ENCODE data around the gene EXOSC10.
"Not testable (repeated sequence)": the region's sequence is repeated elsewhere in the genome, so short reads cannot be mapped to it uniquely, and the experiment has no call there.

The EXOSC10 gene

GRCh38 chr1:11059968-11060830 is 39.5 kb downstream of the EXOSC10 start, which contains the start of gene SRM:
Gene SRM (minus strand): TSS chr1:11060018. CDS start chr1:11059943, 75 bp downstream.
- DNase-seq = peak; percentile 81

- peak; percentile 50 for DNase-seq
Measured at GRCh38 chr1:11059155-11059967, 40.3 kb downstream of the EXOSC10 start.

DNA sequence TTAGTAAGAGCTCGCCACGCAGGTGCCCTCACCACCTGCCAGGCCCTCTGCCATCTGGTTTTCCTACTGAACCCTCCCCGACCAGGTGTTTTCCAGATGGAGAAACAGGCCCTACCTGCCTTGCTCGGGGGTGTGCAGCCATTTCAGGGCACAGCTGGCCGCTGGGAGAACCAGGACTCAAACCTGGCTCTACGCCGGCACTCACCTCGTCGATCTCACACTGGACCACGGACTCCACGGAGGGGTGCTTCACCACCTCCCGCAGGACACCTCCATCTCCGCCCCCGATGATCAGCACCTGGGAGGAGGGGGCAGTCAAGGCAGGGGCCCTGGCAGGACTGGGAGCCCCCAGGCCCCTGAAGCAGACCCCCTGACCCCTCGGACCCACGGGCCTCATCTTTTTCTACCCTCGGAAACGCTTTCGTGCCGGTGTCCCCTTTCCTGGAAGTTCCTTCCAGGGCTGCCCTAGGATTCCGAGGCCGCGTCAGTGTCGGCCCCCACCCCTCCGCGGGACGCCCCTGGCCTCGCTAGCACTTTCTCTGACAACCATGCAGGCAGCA is 41.0 kb downstream of the EXOSC10 start:
- peak; percentile 91 for DNase-seq

DNA sequence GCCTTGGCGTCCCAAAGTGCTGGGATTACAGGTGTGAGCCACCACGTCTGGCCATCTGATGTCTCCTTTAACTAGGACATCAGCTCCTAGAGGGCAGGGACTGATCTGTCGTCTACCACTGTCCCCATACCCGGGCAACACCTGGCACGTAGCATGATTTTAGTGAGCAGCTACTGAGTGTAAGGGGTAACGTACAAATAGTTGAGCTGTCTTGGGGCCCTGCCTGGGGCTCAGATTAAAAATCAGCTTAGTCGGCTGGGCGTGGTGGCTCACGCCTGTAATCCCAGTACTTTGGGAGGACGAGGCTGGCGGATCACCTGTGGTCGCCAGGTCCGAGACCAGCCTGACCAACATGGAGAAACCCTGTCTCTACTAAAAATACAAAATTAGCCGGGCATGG is 41.6 kb downstream of the EXOSC10 start:
- DNase-seq = no peak

GRCh38 chr1:11057477-11057876 is 42.2 kb downstream of the EXOSC10 start:
- DNase-seq = no peak

GRCh38 chr1:11056504-11056903 is 43.2 kb downstream of the EXOSC10 start:
- no peak for DNase-seq

DNA sequence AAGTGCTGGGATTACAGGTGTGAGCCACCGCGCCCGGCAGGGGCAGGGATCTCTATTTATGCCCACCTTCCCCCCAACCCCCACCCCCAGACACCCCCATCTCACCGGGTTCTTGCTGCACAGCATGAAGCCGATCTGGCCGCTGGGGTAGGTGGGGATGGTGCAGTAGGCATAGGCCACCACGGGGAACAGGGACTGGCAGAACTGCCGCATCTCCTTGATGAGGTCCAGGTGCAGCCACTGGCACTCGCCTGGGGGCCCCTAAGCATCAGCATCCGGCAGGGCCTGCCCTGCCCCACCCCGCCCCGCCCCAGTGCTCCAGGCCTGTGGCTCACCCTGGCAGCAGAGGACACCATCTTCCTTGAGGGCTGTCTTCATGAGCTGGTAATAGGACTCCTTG is 44.0 kb downstream of the EXOSC10 start:
- no peak for DNase-seq

DNA sequence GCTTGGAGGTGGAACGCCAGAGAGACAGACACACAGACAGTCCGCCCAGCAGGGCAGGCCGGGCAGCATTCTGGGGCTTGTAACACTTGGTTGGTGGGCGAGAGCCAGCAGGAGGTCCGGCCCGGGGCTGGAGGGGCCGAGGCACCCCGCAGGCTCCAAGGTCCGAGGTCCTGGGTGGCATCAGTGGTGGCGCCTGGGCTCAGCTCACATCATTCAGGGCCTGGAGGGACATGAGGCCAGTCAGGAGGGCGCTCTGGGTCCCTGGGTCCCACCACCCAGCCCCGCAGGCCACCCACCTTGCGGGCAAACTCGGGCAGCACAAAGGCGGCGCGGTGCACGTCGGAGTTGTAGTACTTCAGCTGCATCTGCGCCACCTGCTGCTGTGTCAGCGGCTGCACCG is 45.0 kb downstream of the EXOSC10 start:
- no peak for DNase-seq

- no peak for DNase-seq
Measured at GRCh38 chr1:11054181-11054580, 45.5 kb downstream of the EXOSC10 start.

DNA sequence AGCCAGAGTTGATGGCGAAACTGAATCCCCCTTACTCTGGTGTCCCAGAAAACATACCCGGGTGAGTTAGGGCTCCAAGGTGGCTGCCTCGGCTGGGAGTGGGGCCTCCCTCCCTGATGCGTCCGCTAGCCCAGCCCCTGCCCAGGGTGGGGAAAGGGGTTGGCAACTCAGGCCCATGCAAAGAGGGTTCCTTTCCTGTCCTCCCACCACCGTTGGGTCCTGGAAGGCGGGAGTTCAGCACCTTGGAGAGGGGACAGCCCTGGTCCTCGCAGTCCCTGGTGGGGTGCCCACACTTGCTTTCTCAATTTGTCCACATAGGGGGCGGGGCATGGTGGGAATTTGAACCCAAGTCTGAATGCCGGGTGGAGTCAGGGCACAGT is 45.9 kb downstream of the EXOSC10 start:
- DNase-seq = peak; percentile 39

DNA sequence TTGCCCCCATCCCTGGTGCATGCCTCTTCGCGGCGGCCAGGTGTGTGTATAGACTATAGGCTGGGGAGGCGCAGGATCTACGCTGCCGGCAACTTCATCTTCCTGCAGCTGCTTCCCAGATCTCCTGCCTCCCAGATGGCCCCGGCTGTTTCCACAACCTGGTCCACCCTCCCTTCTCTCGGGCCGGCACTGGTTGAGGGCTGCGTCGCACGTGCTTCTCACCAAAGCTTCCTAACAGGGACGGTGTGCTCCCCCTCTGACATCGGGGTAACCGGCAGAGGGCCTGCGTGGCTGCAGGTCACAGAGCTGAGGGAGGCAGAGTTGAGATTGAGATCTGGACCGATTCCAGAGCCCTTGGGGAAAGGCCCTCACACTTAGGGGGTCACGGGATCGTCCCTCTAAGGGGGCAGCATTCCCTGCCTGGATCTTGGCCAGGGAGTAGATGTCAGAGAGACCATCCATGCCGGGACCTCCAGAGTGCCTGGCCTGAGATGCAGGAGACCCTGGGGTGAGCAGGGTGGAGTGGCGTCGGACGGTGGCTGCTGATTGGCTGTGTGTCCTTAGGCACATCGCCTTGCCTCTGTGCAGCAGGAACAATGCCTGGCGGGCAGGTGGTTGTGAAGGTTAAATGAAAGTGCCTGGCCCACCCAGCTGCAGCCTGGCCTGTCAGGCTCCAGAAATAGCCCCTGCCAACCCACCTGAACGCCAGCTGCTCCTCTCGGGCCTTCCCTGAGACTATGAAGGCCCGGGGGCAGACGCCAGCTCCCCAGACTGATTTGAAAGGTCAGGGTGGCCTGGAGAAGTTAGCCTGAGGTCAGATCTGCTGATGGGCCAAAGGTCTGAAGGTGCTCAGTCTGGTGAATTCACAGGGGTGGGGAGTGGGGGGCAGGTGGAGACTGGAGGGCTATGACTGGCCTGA is 46.6 kb downstream of the EXOSC10 start:
- DNase-seq = peak; percentile 87

DNA sequence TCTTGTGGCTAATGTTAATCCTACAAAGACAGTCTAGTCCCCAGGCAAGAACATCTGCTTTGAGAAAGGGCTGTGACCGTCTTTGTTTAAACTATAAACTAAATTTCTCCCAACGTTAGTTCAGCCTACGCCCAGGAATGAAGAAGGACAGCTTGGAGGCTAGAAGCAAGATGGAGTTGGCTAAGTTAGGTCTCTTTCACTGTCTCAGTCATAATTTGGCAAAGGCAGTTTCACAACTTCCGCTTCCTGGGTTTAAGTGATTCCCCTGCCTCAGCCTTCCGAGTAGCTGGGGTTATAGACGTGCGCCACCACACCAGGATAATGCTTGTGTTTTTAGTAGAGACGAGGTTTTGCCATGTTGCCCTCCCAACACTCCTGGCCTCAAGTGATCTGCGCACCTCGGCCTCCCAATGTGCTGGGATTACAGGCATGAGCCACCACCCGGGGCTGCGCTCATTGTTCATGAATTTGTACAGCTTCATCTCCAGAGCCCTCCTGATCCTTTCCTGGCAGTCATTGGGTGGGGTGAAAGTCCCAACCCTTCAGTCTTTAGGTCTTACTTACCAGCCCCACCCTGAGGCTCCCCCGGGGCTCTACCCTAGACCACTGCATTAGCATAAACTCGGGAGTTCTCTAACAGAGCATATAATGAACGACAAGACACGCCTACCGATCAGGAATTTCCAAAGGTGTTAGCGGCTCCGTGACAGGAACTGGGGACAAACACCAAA is 47.7 kb downstream of the EXOSC10 start:
- no peak for DNase-seq

GRCh38 chr1:11051121-11051520 is 48.5 kb downstream of the EXOSC10 start:
- DNase-seq = not testable (repeated sequence)

- no peak for DNase-seq
Measured at GRCh38 chr1:11046625-11047365, 52.9 kb downstream of the EXOSC10 start, which contains the start of gene MASP2. Gene MASP2 (minus strand): TSS chr1:11047239. CDS start chr1:11047207, 32 bp downstream.

DNA sequence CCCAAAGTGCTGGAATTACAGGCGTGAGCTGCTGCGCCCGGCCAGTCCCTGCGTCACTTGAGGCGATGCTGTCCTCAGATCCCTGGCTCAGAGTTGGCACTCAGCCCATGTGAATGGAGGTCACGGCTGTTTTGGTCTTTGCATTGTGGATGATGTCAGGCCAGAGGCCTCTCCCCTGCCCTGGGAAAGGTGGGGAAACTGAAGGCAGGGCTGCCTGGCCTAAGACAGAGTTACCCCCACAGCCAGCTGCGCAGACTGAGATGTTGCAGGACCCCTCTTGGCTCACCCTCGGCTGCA is 53.5 kb downstream of the EXOSC10 start:
- no peak for DNase-seq

- DNase-seq = no peak
Measured at GRCh38 chr1:11045428-11046269, 54.0 kb downstream of the EXOSC10 start.

DNA sequence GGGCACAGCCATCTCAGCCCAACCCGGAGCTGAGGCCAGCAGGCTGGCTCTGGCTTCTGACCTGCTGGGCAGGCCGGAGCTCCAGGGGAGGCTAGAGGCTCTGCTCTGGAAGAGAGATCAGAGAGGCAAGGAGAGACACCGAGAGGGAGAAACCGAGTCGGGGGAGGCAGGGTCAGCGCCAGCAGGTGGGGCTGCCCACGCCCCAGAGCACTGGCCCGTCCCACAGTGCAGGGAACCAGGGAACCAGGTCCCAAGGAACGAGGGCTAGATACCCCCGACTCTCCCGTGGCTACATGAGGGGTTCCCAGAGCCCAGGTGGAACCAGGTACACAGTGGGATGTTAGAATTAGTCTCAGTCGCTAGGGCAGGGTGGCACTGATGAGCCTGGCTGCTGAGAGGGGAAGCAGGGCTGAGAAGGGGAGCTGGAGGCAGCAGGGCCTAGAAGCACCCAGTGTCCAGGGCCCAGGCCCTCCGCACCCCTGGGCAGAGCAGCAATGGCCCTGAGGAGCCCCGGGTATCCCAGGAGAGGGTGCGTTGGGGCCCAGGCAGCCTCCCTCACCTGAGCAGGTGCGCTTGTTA is 54.7 kb downstream of the EXOSC10 start:
- no peak for DNase-seq

GRCh38 chr1:11044086-11044848 is 55.4 kb downstream of the EXOSC10 start:
- no peak for DNase-seq
